HG02852 (cell line): ENCODE measurements around the gene SMAD6.

Experiments
- ATAC-seq: cut with Tn5 transposase; IDR thresholded peaks from one replicate; pipeline ENCODE4 v1.9.1; 2021; ENCODE audit warnings: mild to moderate bottlenecking, moderate library complexity; ENCODE audit not compliant: unreplicated experiment

The SMAD6 gene

GRCh38 chr15:66702035-66702786, at the start of gene SMAD6:
TSS of gene SMAD6 (plus strand) at chr15:66702236. CDS start at chr15:66703259, 1,023 bp downstream.
- no peak for ATAC-seq

DNA sequence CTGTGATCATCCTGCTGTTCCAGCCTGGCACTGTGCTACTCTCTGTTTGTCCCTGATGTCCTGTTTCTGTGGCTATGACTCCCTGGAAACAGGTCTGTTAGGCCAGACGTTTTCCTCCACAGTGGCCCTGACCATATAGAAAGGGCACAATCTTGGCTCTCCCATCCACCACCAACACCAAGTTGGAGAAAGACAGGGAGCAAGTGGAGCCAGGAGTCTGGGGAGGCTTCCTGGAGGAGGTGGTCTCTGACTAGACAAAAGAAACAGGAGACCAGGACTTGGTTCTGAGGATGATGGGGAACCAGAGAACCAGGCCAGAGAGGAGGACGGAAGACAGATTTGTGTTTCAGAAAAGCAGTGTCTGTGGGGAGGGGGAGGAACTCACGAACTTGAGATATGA, 49.2 kb upstream of the SMAD6 start:
- ATAC-seq: no peak

- ATAC-seq: no peak
These were observed 48.6 kb upstream of the SMAD6 start for GRCh38 chr15:66653398-66653797.

- ATAC-seq: no peak
These were observed 48.2 kb upstream of the SMAD6 start for GRCh38 chr15:66653852-66654251.

GRCh38 chr15:66654361-66654738, 47.7 kb upstream of the SMAD6 start:
- no peak for ATAC-seq

GRCh38 chr15:66654739-66655375, 47.2 kb upstream of the SMAD6 start:
- no peak for ATAC-seq

- ATAC-seq: no peak
These were observed 46.5 kb upstream of the SMAD6 start for GRCh38 chr15:66655511-66655910.

DNA sequence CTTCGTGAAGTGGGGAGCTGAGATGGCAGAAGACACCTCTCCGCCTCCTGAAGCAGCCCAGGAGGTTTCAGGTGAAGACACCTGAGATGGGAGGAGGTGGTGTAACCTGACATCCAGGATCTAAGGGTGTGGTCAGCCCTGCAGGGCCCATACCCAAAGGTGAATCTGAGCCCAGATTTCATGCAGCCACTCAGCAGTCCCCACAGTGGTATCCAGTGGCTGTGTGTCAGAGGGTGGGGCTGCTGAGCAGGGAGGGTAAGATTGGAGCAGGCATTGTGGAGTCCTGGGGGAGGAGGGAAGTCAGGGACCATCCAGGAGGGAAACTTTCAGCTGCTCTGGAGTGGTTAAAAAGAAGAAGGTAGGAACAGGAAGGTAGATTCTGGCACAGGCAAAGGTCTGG, 46.0 kb upstream of the SMAD6 start:
- ATAC-seq: no peak

DNA sequence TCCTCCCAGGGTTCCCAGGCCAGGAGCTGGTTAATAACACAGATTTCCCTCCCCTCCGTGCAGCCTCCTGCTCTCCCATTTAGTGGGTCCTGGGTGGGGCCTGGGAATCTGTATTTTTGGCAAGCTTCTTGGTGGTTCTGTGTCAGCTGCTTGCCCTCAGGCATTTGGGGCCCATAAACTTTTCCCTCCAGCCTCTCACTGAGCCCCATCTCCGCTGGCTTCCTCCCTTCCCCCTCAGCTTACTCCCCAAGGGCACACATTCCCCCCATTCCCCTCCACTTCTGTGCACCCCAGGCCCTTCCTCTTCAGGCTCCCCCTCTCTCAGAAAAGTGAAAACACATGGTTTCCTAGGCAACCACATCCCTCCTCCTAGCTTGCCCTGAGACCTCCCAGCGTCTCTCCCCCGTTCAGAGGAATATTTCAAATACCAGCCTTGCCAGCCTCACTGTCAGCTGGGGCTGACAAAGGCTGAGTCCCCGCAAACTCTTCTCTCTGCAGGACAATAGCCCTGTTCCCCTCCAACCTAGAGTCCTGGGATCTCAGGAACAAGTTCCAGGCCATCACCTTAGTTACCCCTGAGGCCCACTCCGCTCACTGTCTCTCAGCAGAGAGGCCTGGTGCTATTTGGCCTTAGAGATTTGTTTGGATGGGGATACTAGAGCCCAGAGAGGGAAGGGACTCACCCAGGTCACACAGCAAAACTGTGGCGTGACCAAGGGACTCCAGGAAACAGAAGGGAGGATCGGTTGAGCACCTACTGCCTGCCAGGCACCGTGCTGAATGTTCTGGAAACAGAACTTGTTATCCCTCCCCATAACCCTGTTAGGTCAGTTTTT, 44.6 kb upstream of the SMAD6 start:
- ATAC-seq: no peak

- no peak for ATAC-seq
These were observed 44.0 kb upstream of the SMAD6 start for GRCh38 chr15:66658044-66658443.

- ATAC-seq: no peak
These were observed 43.2 kb upstream of the SMAD6 start for GRCh38 chr15:66658855-66659254.

DNA sequence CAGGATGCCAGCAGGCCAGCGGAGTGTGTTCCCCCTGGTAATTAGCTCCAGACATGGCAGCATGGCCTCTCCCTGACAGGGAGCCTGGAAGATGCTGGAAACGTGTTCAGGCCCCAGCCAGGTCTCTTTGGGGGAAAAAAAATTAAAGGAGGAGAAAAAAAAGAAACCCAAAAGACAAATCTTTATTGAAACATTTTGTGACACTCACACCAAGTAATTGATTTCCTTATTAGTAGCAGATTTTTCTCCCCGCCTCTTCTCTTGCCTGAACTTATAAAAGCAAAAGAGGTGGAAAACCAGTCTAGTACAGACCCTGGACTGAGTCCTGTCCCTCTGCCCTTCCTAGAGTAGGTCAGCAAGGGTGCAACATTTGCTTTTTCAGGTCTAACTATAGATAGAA, 42.7 kb upstream of the SMAD6 start:
- no peak for ATAC-seq

DNA sequence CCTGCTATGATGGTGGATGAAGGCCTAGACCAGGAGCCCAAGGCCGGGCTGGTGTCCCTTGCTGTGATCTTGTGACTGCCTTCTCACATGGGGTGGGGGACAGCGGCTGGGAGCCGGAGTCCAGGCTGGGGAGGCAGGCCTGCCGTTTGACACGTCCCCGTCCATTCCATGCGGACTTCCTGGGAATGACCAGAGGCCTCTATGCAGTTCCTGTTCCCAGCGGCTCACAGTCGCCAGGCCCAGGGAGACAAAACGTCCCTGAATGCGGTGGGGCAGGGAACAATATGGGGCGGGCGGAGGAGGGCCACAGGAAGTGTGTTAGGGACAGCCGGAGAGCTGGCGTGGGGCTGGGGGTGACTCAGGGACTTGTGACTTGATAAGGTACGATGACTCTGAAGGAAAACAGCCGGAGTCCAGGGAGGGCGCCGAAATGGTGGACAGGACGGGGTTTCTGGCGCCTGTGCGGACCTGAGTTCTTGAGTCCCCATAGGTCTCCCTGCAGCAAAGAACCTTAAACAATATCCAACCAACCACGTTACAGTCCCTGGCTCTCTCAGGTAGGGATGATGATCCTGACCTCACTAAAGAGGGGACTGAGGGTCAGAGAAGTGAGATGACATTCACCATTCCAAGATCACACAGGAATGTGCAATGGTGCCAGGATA, 40.5 kb upstream of the SMAD6 start:
- no peak for ATAC-seq

DNA sequence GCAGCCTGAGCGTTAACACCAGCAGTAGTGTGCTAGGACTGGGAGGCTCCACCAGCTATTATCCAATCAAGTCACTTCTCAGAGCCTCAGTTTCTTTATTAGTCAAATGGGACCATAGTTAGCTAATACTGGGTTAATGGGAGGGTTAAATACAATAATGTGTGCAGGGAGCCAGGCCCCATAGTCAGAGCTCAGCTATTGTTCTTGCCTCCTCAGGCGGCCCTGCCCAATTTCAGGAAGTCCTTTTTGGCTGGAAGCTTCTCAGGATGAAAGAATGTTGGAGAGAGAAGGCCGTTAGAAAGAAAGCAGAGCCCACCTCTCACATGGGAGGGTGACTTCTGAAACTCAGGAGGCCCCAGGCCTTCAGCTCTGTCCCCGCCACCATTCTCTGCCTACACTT, 39.5 kb upstream of the SMAD6 start:
- ATAC-seq: no peak

GRCh38 chr15:66663664-66664063, 38.4 kb upstream of the SMAD6 start:
- no peak for ATAC-seq

- no peak for ATAC-seq
These were observed 31.9 kb upstream of the SMAD6 start for GRCh38 chr15:66670175-66670574.

DNA sequence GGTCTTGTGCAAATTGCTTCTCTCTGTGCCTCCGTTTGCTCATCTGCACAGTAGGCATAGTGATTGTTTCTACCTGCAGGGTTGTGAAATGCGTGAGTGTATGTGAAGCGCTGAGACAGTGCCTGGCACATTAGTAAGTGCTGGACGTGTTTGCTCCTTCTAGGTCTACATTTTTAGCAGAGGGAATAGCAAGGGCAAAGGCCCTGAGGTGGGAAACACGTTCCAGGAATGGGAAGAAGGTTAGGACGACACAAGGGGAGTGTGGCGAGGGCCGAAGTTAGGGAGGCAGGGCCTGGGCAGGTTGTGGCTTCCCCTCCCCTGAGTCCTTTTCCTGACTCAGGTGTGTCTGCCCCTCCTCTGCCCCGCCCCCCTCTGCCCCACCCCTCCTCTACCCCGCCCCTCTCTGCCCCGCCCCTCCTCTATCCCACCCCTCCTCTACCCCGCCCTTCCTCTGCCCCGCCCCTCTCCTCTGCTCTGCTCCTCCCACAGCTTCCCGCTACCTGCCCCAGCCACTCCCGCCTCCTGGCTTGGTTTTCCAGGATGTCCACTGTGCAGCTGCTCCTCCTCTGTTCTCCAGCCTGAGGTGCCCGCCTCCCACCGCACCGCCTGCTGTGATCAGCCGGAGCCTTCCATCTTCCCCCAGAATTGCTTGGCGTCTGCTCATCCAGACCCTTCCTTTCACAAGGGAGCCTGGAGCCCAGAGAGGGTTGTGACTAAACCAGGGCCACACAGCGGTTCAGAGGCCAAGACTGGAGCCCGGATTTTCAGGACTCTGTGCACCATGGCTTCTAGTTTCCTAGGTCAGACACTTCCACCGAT, 31.1 kb upstream of the SMAD6 start:
- ATAC-seq: no peak

GRCh38 chr15:66672867-66673266, 29.2 kb upstream of the SMAD6 start:
- ATAC-seq: no peak

DNA sequence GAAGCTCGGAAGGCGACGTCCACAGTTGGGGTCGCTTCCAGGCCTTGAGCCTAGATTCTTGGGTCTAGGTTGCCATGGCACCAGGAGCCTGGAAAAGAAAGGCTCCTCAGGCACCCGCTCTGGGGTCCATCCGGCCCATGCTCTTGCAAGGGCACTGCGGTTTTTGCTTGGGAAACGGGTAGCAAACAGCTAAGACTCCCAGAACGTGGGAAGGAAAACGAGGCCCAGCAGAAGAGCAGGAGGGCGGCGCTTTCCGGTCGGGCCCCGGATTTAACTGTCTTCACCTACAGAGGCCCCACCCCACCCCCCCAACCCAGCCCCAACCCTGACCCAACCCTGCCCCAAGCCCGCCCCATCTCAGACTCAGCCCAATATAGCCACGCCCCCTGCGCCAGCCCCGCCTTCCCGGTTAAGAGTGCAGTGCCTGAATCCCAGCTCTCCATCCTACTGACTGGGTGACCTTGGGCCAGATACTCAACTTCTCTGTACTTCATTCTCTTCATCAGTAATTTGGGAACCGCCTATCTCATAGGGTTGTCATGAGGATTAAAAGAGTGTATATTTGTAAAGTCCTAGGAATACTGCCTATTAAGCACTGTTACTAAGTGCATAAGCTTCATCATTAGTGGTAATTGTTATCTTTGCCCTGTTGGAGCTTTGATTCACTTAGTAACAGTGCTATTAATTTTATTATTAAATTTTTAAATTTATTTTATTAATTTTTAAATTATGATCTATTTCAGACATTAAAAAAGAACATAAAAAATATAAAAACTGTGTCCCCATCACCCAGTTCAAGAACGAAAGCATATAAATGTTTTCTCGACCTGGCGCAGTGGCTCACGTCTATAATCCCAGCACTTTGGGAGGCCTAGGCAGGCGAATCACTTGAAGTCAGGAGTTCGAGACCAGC, 28.4 kb upstream of the SMAD6 start:
- no peak for ATAC-seq
